Transverse colon (tissue), 4 donors: ENCODE data around the gene GCAT. TPM values are rescaled to one million over a fixed set of nuclear protein-coding genes. Genes with fewer than 3 reads are reported as not detected.

Experiments used
- DNase-seq: peaks from one replicate; pipeline ENCODE4 v3.0.0-alpha.2; 2019
- H3K27ac ChIP-seq, 4 donors: fragments of 200-600 bp; sonication (generic); 2 replicates each; pipeline ENCODE4 v1.5.1; 2016 to 2018; ENCODE audit warnings: inconsistent platforms in 4 of 4
- H3K27me3 ChIP-seq: fragments of 200-600 bp; sonication (generic); 2 replicates; pipeline ENCODE4 v1.5.1; 2017; ENCODE audit warnings: inconsistent platforms
- H3K36me3 ChIP-seq, 4 donors: fragments of 200-600 bp; sonication (generic); 2 replicates each; pipeline ENCODE4 v1.5.1; 2017 to 2019; ENCODE audit warnings: inconsistent platforms in 4 of 4
- H3K4me1 ChIP-seq, 4 donors: fragments of 200-600 bp; sonication (generic); 2 replicates each; pipeline ENCODE4 v1.5.1; 2017 to 2020; ENCODE audit warnings: inconsistent platforms in 4 of 4
- H3K4me3 ChIP-seq, 4 donors: fragments of 200-600 bp; sonication (generic); 1 replicate in 1 of 4; 2 replicates in 3 of 4; pipeline versions ENCODE4 v1.5.1 to v1.6.1; 2017 to 2019; ENCODE audit warnings: inconsistent platforms in 4 of 4
- H3K9me3 ChIP-seq, 2 donors: fragments of 200-600 bp; sonication (generic); 2 replicates each; pipeline ENCODE4 v1.5.1; 2017 to 2019; ENCODE audit warnings: inconsistent platforms in 2 of 2
- CTCF ChIP-seq, 5 experiments: fragments of 200-600 bp in 3 of 5; fragments of 450-650 bp in 2 of 5; sonication (generic) in 3 of 5; IDR thresholded peaks; 1 replicate in 2 of 5; 2 replicates in 3 of 5; pipeline ENCODE4 v1.5.1; 2016 to 2017; ENCODE audit warnings: antibody characterized with exemption in 5 of 5, inconsistent platforms in 3 of 5, mild to moderate bottlenecking in 2 of 5, moderate library complexity in 1 of 5
- EP300 ChIP-seq: sonication (generic); formaldehyde crosslinking; IDR thresholded peaks from one replicate; pipeline ENCODE4 v1.6.1; 2017; ENCODE audit warnings: antibody characterized with exemption, low read depth
- POLR2A ChIP-seq: fragments of 450-650 bp; IDR thresholded peaks from one replicate; pipeline ENCODE4 v1.6.1; 2016; ENCODE audit warnings: antibody characterized with exemption, mild to moderate bottlenecking, moderate library complexity
- POLR2AphosphoS5 ChIP-seq, 3 donors: sonication (generic); formaldehyde crosslinking; IDR thresholded peaks; one replicate each; pipeline ENCODE4 v1.6.1; 2016; ENCODE audit warnings: antibody characterized with exemption in 3 of 3
- WGBS, 2 donors: methylation state at CpG; one replicate each; pipeline ENCODE4 v1.1.5; 2018; ENCODE audit warnings: low coverage in 1 of 2; 5-methylcytosine and 5-hydroxymethylcytosine counted together
- in situ Hi-C, 4 donors: fragments of 200-750 bp; cut with MboI; loops; one replicate each; pipeline versions ENCODE4 v1.15.0 to v1.15.1; 2017; ENCODE audit warnings: low sequenced_read_pairs in 3 of 4, low pct_ligation_motif_present in 1 of 4, low pct_unique_long_range_greater_than_20kb in 1 of 4
- intact Hi-C: fragments of 100-400 bp; cut with DNase I; formaldehyde crosslinking; loops from one replicate; pipeline ENCODE4 v1.15.1; 2023; ENCODE audit warnings: low total_unique reads
- total RNA-seq, 4 donors: library from RNA; depleted of rRNA; stranded (reverse); fragments of >200 nt; gene quantifications; one replicate each; pipeline ENCODE4 v1.1.0, GENCODE V29; 2016

GCAT gene
- total RNA-seq, 4 donors from 2014 or later = 6.4 to 10.1 (median 7.7) TPM

DNA sequence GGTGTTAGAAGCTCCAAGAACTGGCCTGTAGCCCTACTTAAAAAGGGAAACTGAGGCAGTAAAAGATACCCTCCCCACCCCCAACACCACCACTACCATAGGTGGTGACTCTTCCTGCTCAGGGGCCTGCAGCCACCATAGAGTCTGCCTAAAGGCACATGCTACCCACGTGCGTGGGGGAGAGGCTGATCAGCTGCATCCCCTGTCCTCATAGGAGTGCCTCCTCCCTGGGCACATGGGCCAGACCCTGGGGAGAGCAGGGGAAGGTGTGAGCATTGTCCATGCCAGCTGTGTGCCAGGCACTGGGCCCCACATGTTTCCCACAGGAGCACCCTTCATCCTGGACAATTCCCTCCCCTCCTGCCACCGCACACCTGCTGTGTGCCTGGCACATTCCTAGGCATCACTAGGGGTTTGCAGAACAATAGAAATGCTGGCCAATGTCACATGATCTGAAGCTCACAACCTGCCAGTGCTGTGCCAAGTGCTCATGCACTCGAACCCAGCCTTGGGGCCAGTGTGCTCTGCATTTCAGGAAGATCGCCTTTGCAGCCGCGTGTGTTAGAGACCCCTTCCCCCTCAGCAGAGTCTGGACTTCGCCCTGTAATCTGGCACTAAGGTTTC, 41.7 kb upstream of the GCAT start:
- no peaks in the 10 kb centered on the region for H3K9me3 ChIP-seq
- no peak overlapping the region for H3K27ac ChIP-seq
- no peak for TF ChIP-seq POLR2AphosphoS5 (IDR thresholded peaks at IDR 0.05)
- TF ChIP-seq CTCF (IDR thresholded peaks at IDR 0.05) = no peak
- TF ChIP-seq POLR2A = no peak
- no peak for TF ChIP-seq EP300
- H3K4me1 ChIP-seq = no peaks in the 10 kb centered on the region
- no peaks in the 10 kb centered on the region for H3K27me3 ChIP-seq
- 90% methylated on average over 8 of the region's 8 CpGs; no CpG with 5 or more reads in 1 of the 2 donors for WGBS, 2 donors
- in situ Hi-C loops = no loop called here
- H3K36me3 ChIP-seq = peaks cover 0 to 17% (median 7%) of the 10 kb centered on the region in 4 donors
- no peak overlapping the region for H3K4me3 ChIP-seq
- DNase-seq = no peak
- intact Hi-C loops = no loop called here

DNA sequence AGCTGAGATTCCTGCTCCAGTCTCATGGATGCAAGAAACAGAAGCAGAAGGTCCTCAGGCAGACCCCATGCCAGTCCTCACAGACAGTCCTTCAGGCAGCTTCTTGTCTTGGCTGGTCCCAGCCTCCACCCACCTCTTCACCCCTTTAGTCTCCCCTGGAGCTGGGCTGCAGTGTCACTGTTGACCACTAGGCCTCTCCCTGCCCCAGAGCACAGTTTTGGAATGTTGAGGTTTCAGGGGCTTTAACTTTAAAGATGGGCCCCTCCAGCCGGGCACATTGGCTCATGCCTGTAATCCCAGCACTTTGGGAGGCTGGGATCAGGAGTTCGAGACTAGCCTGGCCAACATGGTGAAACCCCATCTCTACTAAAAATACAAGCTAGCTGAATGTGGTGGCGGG, 39.5 kb upstream of the GCAT start:
- intact Hi-C loops = no loop called here
- Histone ChIP-seq H3K27me3 (no peaks in the 10 kb centered on the region), H3K4me1 (no peaks in the 10 kb centered on the region), H3K4me3 (no peak overlapping the region), H3K27ac (no peak overlapping the region), H3K9me3 (no peaks in the 10 kb centered on the region), H3K36me3 (peaks cover 0 to 36% (median 13%) of the 10 kb centered on the region in 4 donors)
- no peak for DNase-seq
- 94% methylated on average over 3 of the region's 3 CpGs; no CpG with 5 or more reads in 1 of the 2 donors for WGBS, 2 donors
- in situ Hi-C loops = no loop called here
- TF ChIP-seq EP300 (no peak), CTCF (IDR thresholded peaks at IDR 0.05) (peak in 1 of 5 experiments; percentile 24)

DNA sequence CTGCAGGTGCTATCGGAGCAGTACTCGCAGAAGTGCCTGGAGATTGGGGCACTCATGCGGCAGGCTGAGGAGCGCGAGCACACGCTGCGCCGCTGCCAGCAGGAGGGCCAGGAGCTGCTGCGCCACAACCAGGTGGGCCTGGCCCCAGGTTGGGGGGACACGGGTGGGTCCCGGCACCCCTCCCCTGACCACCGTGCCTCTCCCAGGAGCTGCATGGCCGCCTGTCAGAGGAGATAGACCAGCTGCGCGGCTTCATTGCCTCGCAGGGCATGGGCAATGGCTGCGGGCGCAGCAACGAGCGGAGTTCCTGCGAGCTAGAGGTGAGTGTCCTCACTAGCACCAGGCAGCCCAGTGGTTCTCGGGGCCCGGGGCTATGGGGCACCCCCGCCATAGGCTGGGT, 38.7 kb upstream of the GCAT start:
- Histone ChIP-seq H3K4me1 (no peaks in the 10 kb centered on the region), H3K27me3 (no peaks in the 10 kb centered on the region), H3K4me3 (no peak overlapping the region), H3K27ac (no peak overlapping the region), H3K9me3 (no peaks in the 10 kb centered on the region), H3K36me3 (peaks cover 0 to 36% (median 15%) of the 10 kb centered on the region in 4 donors)
- no peak for TF ChIP-seq CTCF (IDR thresholded peaks at IDR 0.05)
- no peak for TF ChIP-seq EP300
- no peak for TF ChIP-seq POLR2AphosphoS5 (IDR thresholded peaks at IDR 0.05)
- no peak for TF ChIP-seq POLR2A
- no peak for DNase-seq
- in situ Hi-C loops (no loop called here), intact Hi-C loops (no loop called here)
- 96% methylated on average over 21 of the region's 24 CpGs; no CpG with 5 or more reads in 1 of the 2 donors for WGBS, 2 donors

DNA sequence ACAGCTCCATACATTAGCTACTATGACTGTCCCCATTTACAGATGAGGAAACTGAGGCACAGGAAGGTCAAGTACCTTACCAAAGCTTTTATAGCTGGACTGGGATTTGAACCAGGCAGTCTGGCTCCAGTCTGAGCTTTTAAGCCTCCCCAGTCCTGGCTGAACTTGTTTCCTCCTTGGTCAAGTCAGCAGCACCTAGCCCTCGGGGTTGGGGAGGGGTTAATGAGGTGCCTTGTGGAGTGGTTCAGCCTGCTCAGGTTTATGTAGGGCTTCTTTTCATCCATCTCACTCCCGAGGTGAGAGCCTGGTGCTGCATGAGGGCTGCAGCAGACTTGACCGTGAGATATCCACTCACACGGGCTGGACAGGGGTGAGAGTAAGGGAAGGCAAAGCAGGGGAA, 36.7 kb upstream of the GCAT start:
- H3K4me1 ChIP-seq = no peaks in the 10 kb centered on the region
- intact Hi-C loops = no loop called here
- TF ChIP-seq POLR2AphosphoS5 (IDR thresholded peaks at IDR 0.05) (no peak), CTCF (IDR thresholded peaks at IDR 0.05) (no peak), EP300 (no peak), POLR2A (no peak)
- H3K9me3 ChIP-seq = no peaks in the 10 kb centered on the region
- no peak overlapping the region for H3K4me3 ChIP-seq
- H3K27me3 ChIP-seq = no peaks in the 10 kb centered on the region
- in situ Hi-C loops = no loop called here
- peaks cover 0 to 36% (median 16%) of the 10 kb centered on the region in 4 donors for H3K36me3 ChIP-seq
- WGBS, 2 donors = 51% methylated on average over 4 of the region's 4 CpGs; no CpG with 5 or more reads in 1 of the 2 donors
- no peak for DNase-seq
- no peak overlapping the region for H3K27ac ChIP-seq
